ENCODE measurements around the gene LRRN4. TPM values are rescaled to one million over a fixed set of nuclear protein-coding genes. Genes with fewer than 3 reads are reported as not detected.

Gene LRRN4
- total and polyA plus RNA-seq, 9 of the 15 experiments (the other 6 are each of a cell fraction or from before 2014, with no cell fraction given): not detected

DNA sequence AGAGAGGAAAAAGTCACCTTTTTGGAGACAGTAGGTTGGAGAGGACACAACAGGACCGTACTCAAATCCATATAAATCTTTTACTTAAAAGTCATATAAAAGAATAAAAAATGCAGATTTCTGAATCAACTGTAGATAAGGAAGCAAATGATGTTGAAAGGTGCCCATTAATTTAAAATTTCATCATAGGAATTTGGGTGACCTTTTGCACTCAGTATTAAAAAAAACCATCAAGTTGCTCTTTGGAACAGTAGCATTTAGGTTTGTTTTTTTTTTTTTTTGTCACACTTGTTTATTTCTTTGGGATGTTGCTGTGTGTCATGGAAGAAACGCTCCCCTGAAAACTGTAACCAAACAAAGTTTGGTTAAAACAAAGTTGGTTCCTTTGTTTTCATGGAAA, 20.9 kb upstream of the LRRN4 start:
- 0 out of 2 replicates have a peak, but pooled peaks cover 3% of the 10 kb centered on the region for H4K20me1 ChIP-seq (replicated peaks; ENCODE audit: control insufficient read depth, insufficient read depth, low read length)
- no peaks in the 10 kb centered on the region for H3K36me3 ChIP-seq (ENCODE audit: control insufficient read depth, insufficient read depth, low read length)
- H3K9ac ChIP-seq (ENCODE audit: insufficient read depth in 1 of 2, low read depth in 2 of 2, low read length in 2 of 2): no peak overlapping the region
- in situ Hi-C loops (cut with MboI): loop anchor here (5.0 kb wide), 1 partner anchor 542 kb away; no protein-coding TSS in a partner anchor
- H3K4me2 ChIP-seq (ENCODE audit: insufficient read depth, low read length): no peak overlapping the region
- peaks cover 0 to 9% of the 10 kb centered on the region in 2 experiments; a peak in 2 of 5 replicates for H3K4me1 ChIP-seq (replicated peaks in 1 of 2; ENCODE audit: control insufficient read depth in 2 of 2, insufficient read depth in 2 of 2, low read length in 2 of 2)
- H2AFZ ChIP-seq (ENCODE audit: low read depth, low read length): no peak overlapping the region
- no peak for FAIRE-seq
- H3K4me3 ChIP-seq: no peak overlapping the region
- H3K27ac ChIP-seq (ENCODE audit: extremely low read depth, low read depth, low read length): no peak overlapping the region
- H3K79me2 ChIP-seq (ENCODE audit: control insufficient read depth, insufficient read depth, low read length): no peaks in the 10 kb centered on the region
- ChIA-PET CTCF (ENCODE audit: low intra/inter-chr PET ratio) (no interaction called here), POLR2A (no interaction called here)
- H3K9me1 ChIP-seq (ENCODE audit: control insufficient read depth, insufficient read depth, low read length): no peaks in the 10 kb centered on the region
- no peaks in the 10 kb centered on the region for H3K9me3 ChIP-seq (replicated peaks; ENCODE audit: control insufficient read depth, insufficient read depth, low read depth, low read length)
- no peak for DNase-seq (ENCODE audit: extremely low read depth in 1 of 4, low spot score in 3 of 4)
- no TSS peak for BruUV-seq (replicated peaks)
- 78% methylated on average over 1 of the region's 2 CpGs for WGBS (ENCODE audit: insufficient coverage, low coverage, missing lambda C conversion rate)
- intact Hi-C loops (cut with micrococcal nuclease): loop anchor here (5.0 to 10.0 kb wide), 2 partner anchors 120 to 287 kb away; partner anchors contain the start of genes MCM8 and TRMT6
- ATAC-seq: no peak
- peaks cover 0 to 2% of the 10 kb centered on the region in 2 experiments; a peak in 1 of 5 replicates for H3K27me3 ChIP-seq (ENCODE audit: control insufficient read depth in 2 of 2, insufficient read depth in 2 of 2, low read length in 2 of 2)
- no peak for TF ChIP-seq CREBBP (IDR thresholded peaks at IDR 0.05; ENCODE audit: low read depth, low read length)
- TF ChIP-seq MCM2 (IDR thresholded peaks at IDR 0.05; ENCODE audit: low read depth): no peak
- TF ChIP-seq, protein P1, sequence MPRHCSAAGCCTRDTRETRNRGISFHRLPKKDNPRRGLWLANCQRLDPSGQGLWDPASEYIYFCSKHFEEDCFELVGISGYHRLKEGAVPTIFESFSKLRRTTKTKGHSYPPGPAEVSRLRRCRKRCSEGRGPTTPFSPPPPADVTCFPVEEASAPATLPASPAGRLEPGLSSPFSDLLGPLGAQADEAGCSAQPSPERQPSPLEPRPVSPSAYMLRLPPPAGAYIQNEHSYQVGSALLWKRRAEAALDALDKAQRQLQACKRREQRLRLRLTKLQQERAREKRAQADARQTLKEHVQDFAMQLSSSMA (CRISPR knock-in tag; IDR thresholded peaks at IDR 0.05): no peak
- TF ChIP-seq EGR1 (conservative IDR thresholded peaks at IDR 0.05): no peak
- no peak for TF ChIP-seq LCOR (CRISPR knock-in tag; IDR thresholded peaks at IDR 0.05)
- no peak for TF ChIP-seq DNMT1 (IDR thresholded peaks at IDR 0.05)
- no peak for TF ChIP-seq HDAC6 (IDR thresholded peaks at IDR 0.05; ENCODE audit: low read depth, low read length)
- no peak for TF ChIP-seq E2F5 (CRISPR knock-in tag; IDR thresholded peaks at IDR 0.05)
- TF ChIP-seq ZNF41 (CRISPR knock-in tag; conservative IDR thresholded peaks at IDR 0.05): no peak
- no peak for TF ChIP-seq ZNF785 (CRISPR knock-in tag; IDR thresholded peaks at IDR 0.05)
- no peak for TF ChIP-seq HNRNPH1 (optimal IDR thresholded peaks at IDR 0.05; ENCODE audit: low read depth, low read length)
- TF ChIP-seq, protein P2, sequence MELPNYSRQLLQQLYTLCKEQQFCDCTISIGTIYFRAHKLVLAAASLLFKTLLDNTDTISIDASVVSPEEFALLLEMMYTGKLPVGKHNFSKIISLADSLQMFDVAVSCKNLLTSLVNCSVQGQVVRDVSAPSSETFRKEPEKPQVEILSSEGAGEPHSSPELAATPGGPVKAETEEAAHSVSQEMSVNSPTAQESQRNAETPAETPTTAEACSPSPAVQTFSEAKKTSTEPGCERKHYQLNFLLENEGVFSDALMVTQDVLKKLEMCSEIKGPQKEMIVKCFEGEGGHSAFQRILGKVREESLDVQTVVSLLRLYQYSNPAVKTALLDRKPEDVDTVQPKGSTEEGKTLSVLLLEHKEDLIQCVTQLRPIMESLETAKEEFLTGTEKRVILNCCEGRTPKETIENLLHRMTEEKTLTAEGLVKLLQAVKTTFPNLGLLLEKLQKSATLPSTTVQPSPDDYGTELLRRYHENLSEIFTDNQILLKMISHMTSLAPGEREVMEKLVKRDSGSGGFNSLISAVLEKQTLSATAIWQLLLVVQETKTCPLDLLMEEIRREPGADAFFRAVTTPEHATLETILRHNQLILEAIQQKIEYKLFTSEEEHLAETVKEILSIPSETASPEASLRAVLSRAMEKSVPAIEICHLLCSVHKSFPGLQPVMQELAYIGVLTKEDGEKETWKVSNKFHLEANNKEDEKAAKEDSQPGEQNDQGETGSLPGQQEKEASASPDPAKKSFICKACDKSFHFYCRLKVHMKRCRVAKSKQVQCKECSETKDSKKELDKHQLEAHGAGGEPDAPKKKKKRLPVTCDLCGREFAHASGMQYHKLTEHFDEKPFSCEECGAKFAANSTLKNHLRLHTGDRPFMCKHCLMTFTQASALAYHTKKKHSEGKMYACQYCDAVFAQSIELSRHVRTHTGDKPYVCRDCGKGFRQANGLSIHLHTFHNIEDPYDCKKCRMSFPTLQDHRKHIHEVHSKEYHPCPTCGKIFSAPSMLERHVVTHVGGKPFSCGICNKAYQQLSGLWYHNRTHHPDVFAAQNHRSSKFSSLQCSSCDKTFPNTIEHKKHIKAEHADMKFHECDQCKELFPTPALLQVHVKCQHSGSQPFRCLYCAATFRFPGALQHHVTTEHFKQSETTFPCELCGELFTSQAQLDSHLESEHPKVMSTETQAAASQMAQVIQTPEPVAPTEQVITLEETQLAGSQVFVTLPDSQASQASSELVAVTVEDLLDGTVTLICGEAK (IDR thresholded peaks at IDR 0.05): no peak
- TF ChIP-seq, protein P2 (CRISPR knock-in tag; IDR thresholded peaks at IDR 0.05): no peak
- TF ChIP-seq GATAD2B (IDR thresholded peaks at IDR 0.05; ENCODE audit: borderline replicate concordance): no peak
- TF ChIP-seq MCM5 (IDR thresholded peaks at IDR 0.05; ENCODE audit: low read depth): no peak
